GM12892 (cell line): ENCODE measurements around the gene GRAP2.

Experiments
- POLR2A ChIP-seq: IDR thresholded peaks from 2 replicates; pipeline ENCODE4 v1.6.1; 2011; ENCODE audit warnings: low read depth, low read length, control low read depth
- POLR2AphosphoS5 ChIP-seq: IDR thresholded peaks from 2 replicates; pipeline ENCODE4 v1.6.1; 2011; ENCODE audit warnings: low read depth, low read length, control low read depth
- TAF1 ChIP-seq: IDR thresholded peaks from 2 replicates; pipeline ENCODE4 v1.6.1; 2011; ENCODE audit warnings: low read depth, mild to moderate bottlenecking, control low read depth, low read length, borderline replicate concordance

DNA sequence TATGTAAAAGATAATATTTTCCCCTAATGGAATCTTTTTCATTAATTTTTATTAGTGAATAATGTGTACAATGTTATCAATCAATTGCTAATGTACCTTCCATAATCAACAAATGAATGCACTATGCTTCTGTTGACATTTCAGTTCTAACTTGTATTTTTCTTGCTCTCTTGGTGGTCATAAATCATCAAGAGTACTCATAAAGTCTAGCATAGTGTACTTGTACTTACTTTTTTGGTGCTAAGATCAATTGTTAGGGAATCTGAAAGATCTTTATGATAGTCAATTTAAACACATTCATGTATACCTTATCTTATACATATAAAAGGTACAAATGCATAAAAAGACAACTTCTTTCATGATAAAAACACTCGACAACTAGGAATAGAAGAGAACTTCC, 17.8 kb upstream of the GRAP2 start:
- no peak for TF ChIP-seq POLR2A
- no peak for TF ChIP-seq POLR2AphosphoS5
- no peak for TF ChIP-seq TAF1
